HG03103 (cell line): Measurements from ENCODE around the gene SLC25A33.
A peak's percentile ranks its signal among the peaks of the same experiment; 100 is the strongest.
"Not testable (repeated sequence)": the region's sequence is repeated elsewhere in the genome, so short reads cannot be mapped to it uniquely, and the experiment has no call there.

Experiments used
- ATAC-seq: cut with Tn5 transposase; IDR thresholded peaks from one replicate; pipeline ENCODE4 v1.9.1; 2021; ENCODE audit warnings: low read depth; ENCODE audit not compliant: unreplicated experiment

SLC25A33 gene

DNA sequence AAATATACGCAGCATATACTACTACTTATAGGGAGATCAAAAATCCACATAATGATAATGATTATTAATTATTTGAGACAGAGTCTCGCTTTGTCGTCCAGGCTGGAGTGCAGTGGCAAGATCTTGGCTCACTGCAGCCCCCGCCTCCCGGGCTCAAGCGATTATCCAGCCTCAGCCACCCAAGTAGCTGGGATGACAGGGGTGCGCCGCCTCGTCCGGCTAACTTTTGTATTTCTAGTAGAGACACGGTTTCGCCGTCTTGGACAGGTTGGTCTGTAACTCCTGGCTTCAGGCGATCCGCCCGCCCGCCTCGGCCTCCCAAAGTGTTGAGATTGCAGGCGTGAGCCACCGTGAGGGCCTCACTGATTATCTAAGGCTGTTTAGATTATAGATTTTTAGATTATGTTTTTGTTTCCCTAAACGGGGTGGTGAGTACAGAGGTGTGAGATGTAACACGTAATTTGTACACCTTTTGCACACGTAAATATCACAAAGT, 548 bp upstream of the SLC25A33 start:
- ATAC-seq: no peak

DNA sequence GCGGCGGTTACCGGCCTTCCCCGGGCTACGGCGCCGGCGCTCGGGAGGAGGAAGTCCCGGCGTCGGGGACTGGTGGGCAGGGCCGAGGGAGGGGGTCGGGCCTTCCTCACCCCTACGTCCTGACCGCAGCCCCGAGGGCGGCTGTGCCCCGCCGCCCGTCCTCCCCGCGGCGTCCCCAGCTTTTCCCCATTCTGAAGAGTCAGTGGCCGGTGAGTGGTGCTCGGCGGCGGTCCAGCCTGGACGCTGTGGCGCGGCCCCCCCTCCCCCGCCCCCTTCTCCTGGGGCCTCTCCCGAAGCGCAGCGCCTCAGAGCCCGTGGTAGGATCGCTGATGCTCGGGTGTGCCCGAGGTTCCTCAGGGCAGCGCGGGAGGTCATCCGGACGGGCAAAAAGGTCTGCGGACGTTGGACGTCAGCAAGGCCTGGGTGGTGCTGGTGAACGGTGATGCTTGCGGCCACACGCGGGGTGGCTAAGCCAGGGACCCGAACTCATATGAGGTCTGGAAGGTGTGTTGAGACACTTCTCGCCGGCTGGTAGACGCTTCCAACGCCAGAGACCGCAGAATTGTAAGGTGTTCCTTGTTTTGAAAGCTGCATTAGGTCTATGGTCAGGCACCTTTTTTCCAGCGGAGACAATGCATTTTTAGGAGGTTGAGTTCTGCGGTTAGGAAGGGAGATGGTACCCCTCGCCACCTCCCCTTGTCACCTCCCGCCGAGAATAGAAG, 725 bp downstream of the SLC25A33 start:
- peak; percentile 20 for ATAC-seq

DNA sequence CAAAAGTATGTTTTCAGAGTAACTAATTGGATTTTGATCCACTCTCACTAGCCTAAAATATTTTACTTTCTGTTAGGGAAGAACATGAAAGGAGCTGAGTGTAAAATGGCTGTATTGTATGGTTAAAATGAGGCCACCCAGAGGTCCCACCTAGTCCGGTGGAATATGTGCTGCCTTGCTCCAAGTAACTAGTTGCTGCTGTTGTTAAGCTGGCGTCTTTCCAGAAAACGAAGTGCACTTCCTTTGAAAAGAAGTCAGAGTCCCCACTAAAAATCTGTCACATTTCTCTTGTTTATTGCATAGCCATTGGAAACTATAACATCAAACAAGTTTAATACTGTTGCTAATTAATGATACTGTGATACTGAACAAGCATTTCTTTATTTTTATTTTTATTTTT, 3.2 kb downstream of the SLC25A33 start:
- ATAC-seq: no peak

DNA sequence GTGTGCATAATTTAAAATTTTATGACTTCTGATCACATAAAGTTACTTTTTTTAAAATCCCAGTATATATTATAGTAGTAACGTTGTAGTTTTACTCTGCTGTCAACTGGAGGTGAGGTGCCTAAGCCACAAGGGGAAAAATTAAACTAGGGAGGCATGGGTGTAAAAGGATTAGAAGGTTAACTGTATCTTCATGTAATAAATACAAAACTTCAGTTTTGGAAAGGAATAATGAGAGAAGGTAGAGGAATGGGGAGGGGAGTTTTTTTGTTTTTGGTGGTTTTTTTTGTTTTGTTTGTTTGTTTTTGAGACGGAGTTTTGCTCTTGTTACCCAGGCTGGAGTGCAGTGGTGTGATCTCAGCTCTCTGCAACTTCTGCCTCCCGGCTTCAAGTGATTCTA, 5.7 kb downstream of the SLC25A33 start:
- ATAC-seq: no peak

DNA sequence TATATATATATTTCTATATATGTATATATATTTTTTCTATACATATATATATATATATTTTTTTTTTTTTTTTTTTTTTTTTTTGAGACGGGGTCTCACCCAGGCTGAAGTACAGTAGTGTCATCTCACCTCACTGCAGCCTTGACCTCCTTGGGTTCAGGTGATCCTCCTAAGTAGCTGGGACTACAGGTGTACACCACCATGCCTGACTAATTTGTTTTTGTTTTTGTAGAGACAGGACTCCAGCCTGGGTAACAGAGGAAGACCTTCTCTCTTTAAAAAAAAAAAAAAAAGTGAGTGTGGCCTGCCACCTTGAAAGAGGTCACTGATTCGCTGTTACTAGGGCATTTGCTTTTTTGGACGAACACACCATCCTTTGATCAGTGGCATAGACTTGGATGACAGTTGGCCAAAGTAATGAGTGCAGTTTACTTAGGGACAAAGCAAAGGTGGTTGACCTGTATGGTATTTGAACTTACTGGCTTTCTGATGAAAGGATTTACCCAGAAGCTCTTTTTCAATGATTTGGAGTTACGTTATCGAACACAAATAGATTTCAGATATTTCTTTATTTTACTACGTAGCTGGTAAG, 10.8 kb downstream of the SLC25A33 start:
- no peak for ATAC-seq

DNA sequence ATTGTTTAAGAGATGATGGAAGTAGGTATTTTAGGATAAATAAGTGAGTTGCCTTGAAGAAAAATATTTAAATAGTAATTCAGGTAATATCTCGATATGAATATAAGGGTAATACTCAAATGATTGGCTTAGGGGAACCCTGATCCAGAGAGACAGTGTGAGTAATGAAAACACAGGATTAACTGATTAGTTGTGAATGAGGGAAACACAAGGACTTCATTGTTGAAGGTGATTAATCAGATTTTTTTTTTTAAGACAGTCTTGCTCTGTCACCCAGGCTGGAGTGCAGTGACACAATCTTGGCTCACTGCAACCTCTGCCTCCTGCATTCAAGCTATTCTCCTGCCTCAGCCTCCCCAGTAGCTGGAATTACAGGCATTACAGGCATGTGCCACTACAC, 12.7 kb downstream of the SLC25A33 start:
- ATAC-seq: no peak

DNA sequence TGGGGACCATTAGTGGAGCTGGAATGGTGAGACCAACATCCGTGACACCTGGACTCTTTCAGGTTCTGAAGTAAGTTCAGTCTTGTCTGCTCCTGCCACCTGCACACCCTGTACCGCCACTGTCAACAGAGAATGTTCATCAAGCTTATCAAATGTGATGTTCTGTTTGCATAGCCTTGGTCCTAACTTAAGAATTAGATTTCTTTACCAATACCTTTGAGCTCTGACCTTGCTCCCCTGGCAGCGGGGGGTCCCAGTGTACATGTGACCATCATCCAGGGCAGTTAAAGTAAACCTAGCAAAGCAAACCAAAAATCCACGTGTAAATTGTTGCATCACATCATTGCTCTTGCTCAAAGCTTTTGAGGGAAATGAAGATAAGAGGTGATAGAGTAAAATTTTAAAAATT, 14.5 kb downstream of the SLC25A33 start:
- no peak for ATAC-seq

DNA sequence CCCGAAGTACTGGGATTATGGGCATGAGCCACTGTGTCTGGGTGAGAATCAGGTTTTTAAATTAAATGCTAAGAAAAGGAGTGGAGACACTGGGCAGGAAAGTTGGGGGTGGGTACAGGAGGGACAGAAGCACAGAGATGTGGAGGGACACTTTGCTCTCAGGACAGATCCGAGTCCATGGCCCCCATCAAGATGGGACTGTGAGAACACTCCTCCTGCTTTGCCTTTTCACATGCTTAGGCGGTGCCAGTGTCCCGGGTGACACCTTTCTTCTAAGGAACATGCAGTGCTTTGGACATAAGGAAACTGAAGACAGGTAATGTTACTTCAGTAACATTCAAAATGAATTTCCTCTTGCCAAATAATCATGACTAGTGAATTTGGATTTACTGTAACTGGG, 16.7 kb downstream of the SLC25A33 start:
- no peak for ATAC-seq

DNA sequence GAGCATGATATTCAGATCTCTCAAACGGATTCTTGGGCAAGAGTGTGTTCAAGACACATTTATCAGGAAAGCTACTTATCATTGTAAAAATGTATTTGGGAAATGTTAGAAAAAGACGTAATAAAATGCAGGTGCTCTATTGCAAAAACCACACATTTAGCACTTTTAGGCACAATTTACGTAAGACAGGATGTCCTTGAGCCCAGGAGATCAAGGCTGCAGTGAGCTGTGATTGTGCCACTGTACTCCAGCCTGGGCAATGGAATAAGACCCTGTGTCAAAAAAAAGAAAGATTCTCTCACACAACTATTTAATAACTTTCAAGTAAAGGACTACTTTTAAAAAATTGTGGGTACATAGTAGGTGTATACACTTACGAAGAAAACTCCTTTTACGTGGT, 18.4 kb downstream of the SLC25A33 start:
- ATAC-seq: no peak

DNA sequence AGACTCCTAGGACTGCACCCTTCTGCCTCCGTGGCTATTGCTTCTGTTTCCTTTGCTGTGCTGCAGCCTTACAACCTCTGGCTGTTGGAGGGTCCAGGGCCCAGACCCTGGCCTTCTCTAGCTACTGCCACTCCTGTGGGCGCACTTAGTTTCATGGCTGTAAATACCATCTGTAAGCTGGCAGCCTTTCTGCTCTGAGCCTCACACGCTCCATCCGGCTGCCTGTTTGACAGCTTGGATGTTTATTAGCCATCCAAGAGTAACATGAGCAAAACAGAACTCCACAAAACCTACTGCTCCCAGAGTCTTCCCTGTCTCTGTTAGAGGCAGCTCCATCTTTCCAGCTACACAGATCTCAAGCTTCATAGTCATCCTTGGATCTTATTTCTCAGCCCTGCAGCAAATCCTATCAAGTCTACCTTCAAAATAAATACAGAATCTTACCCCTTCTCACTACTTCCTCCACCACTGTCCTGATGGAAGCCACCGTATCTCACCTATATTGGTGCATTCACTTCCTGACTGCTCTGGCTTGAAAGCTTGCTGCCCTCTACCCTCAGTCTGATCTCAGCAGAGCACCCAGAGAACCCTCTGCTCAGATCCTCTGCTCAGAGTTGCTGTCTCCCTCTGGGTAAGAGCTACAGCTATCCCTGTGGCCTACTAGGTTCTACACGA, 19.1 kb downstream of the SLC25A33 start:
- ATAC-seq: no peak

DNA sequence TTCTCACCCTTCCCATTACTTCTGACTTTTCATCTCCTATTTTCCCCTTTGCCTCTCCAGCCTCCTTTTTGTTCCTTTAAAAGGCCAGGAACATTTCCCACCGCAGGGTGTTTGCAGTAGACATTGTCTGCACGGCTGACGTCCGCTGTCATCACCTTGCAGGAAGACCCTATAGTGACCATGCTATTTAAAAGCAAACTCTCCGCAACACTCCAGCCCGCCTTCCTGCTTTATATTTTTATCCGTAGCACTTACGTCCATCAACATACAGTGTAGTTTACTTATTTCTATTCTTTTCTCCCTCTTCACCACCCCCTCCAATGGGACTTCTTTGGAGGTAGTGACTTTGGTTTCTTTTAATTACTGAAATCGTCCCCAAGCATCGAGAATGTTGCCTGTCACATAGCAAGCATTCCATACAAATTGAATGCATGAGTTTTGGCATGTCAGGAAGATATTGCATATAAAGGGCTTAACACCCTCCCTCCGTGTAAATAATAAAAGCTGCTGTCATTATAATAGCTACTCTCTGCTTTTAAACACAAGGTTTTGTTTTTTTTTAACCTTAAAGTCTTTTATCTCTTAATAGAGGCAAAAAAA, 19.8 kb downstream of the SLC25A33 start:
- no peak for ATAC-seq

DNA sequence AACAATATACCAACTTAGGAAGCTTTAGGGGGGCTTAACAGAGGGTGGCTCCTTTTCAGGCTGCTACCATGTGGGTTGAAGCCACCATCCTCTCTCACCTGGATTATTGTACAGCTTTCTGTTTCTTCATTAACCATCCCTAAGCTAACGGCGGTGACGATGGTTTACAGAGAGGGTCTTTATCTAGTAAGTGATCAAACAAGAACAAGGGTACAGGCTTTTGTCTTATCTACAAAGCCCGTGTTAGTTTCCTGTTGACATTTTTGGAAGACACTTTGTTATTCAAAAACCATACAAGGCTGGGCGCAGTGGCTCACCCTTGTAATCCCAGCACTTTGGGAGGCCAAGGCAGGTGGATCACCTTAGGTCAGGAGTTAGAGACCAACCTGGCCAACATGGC, 20.4 kb downstream of the SLC25A33 start:
- no peak for ATAC-seq

DNA sequence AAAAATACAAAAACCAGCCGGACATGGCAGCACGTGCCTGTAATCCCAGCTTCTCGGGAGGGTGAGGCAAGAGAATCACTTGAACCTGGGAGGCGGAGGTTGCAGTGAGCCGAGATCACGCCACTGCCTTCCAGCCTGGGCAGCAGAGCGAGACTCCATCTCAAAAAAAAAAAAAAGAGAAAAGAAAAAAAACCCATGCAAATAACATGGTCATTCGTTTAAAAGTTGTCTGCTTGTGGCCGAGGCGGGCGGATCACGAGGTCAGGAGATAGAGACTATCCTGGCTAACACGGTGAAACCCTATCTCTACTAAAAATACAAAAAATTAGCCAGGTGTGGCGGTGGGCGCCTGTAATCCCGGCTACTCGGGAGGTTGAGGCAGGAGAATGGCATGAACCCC, 20.8 kb downstream of the SLC25A33 start:
- ATAC-seq: not testable (repeated sequence)

DNA sequence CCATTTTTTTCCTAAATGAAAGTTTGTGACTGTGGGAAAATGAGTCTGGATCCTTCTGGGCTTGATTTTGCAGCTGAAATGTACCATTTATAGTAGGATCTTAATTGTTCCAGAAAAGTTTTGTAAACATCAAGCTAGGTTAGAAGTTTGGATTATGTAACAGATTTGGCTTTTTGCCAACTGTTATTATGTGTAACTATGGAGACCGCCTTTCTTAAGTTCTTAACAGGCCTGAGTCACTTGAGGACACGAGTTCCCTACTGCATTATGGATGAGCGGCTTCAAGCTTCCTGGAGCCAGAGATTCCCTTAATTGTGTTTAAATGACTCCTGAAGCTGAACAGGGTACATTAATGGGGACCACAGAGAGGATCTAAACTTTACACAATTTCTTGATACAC, 22.2 kb downstream of the SLC25A33 start:
- ATAC-seq: no peak

DNA sequence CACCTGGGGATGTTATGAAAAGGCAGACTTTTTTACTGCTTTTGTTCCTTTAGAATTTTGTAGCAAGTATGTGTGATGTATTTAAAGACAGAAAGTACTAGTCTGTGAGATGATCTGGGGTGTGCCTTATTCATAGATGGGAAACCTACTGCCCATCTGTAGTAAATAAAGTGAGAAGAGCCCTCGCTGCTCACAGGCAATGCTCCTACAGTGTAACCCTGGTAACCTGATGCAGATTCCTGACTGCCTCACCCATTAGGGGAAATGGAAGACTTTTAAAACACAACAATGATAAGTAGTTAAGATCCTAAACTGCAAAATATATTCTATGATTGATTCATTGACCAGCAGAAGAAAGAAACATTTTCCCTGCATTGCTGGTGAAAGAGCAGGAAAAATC, 30.0 kb downstream of the SLC25A33 start:
- no peak for ATAC-seq

DNA sequence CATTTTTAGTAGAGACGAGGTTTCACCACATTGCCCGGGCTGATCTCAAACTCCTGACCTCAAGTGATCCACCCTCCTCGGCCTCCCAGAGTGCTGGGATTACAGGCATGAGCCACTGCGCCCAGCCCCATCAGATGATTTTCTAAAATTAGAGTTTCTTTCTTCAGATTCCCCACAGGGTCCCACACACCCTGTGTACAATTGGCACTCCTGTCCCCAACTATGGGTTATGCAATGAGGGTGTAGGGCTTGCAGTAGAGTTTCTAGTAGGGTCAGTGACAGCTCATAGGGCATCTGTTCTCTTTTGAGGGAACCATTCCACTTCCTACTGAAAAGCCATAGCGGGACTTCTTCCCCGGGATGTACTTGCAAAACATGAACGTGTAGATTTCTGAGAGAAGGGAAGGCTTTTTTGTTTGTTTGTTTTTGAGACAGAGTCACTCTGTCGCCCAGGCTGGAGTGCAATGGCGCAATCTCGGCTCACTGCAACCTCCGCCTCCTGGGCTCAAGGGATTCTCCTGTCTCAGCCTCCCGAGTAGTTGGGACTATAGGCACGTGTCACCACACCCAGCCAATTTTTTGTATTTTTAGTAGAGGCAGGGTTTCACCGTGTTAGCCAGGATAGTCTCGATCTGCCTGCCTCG, 31.7 kb downstream of the SLC25A33 start:
- ATAC-seq: not testable (repeated sequence)

DNA sequence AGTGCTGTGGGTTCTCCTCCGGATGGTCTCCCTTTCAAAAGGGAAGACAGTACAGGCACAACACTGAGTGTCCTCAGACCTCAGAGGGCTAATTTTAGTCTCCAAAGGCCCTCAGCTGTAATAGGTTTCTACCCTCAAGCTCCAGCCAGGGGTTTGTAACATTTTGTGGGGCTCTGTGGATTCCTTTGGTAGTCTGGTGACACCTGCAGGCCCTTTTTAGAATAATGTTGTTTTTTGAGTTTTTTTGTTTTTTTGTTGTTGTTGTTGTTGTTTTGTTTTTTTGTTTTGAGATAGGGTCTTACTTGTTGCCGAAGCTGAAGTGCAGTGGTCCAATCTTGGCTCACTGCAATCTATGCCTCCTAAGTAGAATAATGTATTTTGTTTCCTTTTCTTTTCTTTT, 34.5 kb downstream of the SLC25A33 start:
- ATAC-seq: no peak

DNA sequence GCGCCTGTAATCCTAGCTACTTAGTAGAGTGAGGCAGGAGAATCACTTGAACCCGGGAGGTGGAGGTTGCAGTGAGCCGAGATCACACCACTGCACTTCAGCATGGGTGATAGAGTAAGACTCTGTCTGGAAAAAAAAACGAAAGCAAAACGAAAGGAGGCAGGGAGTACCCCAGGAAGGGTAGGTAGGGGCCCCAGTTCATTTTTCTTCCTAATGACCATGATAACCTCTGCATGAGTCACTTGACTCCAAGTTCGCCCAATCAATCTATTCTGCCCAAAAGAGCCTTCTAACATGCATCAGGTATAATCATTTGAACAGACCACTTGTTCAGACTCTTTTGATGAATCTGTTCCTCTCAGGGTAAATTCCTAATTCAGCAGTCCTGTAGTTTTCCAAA, 36.2 kb downstream of the SLC25A33 start:
- ATAC-seq: no peak

DNA sequence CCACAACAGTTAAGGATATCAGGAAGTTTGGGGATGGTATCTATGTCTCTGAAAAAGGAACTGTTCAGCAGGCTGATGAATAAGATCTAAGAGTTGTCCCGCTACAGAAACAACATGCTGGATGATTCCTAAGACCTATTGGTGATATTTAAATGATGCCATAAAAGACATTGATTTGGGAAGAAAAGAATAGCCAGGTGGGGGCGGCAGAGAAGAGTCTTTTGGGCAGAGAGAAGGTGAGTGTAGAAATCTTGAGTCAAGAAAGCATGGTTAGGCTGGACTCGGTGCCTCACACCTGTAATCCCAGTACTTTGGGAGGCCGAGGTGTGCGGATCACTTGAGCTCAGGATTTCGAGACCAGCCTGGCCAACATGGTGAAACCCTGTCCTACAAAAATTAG, 37.6 kb downstream of the SLC25A33 start:
- no peak for ATAC-seq

DNA sequence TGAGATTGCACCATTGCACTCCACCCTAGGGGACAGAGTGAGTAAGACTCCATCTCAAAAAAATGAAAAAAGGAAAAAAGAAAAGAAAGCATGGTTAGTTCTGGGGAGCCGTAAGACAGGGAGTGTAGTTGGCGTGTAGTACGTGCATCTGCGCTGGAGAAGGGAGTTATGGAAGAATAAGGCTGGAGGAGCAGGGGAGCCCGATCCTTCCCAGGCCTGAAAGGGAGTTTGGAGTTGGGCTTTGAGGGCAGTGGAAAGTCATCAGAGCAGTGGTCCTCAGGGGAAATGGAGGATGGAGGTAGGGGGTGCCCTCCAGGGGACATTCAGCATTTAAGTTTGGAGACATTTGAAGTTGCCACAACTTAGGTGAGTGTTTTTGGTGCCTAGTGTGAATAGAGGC, 38.2 kb downstream of the SLC25A33 start:
- no peak for ATAC-seq

DNA sequence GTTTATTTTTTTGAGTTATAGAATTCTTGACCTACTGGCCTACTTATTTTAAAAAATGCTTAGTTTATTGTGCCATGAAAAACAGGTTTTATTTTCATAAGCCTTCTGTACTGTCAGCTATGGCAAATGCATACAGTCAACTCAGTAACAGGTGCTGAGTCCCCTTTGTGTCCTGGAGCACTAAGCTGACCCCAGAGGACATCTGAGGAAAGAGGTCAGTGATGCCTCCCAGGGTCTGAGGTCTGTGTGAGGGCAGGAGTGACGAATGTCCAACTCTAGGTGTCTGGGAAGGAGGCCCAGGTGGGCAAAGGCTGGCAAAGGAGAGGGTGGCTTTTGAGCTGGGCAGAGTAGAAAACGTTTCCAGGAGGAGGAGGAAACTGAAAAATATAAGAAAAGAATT, 41.7 kb downstream of the SLC25A33 start:
- ATAC-seq: no peak
